Measurements from ENCODE around the gene AK9.
"Not testable (repeated sequence)": the region's sequence is repeated elsewhere in the genome, so short reads cannot be mapped to it uniquely, and the experiment has no call there.

AK9 gene

GRCh38 chr6:109623288-109623687 is 67.7 kb downstream of the AK9 start:
- DNase-seq (ENCODE audit: low spot score): no peak

- DNase-seq (ENCODE audit: low spot score): no peak
Measured at GRCh38 chr6:109612268-109612667, 78.7 kb downstream of the AK9 start.

- DNase-seq (ENCODE audit: low spot score): no peak
Measured at GRCh38 chr6:109611502-109611901, 79.5 kb downstream of the AK9 start.

- DNase-seq (ENCODE audit: low spot score): no peak
Measured at GRCh38 chr6:109610590-109610989, 80.4 kb downstream of the AK9 start.

- no peak for DNase-seq (ENCODE audit: low spot score)
Measured at GRCh38 chr6:109609737-109610136, 81.3 kb downstream of the AK9 start.

GRCh38 chr6:109606359-109606758 is 84.6 kb downstream of the AK9 start:
- DNase-seq (ENCODE audit: low spot score): no peak

GRCh38 chr6:109595998-109596397 is 95.0 kb downstream of the AK9 start:
- DNase-seq (ENCODE audit: low spot score): no peak

GRCh38 chr6:109580519-109580918 is 110.5 kb downstream of the AK9 start:
- no peak for DNase-seq (ENCODE audit: low spot score)

- no peak for DNase-seq (ENCODE audit: low spot score)
Measured at GRCh38 chr6:109579361-109579760, 111.6 kb downstream of the AK9 start.

- not testable (repeated sequence) for DNase-seq (ENCODE audit: low spot score)
Measured at GRCh38 chr6:109569901-109570300, 121.1 kb downstream of the AK9 start.

- no peak for DNase-seq (ENCODE audit: low spot score)
Measured at GRCh38 chr6:109561844-109562243, 129.2 kb downstream of the AK9 start.

- no peak for DNase-seq (ENCODE audit: low spot score)
Measured at GRCh38 chr6:109531446-109531845, 159.6 kb downstream of the AK9 start.

- peak; percentile 17 for DNase-seq (ENCODE audit: low spot score)
Measured at GRCh38 chr6:109527989-109528388, 163.0 kb downstream of the AK9 start.

GRCh38 chr6:109526905-109527628 is 163.9 kb downstream of the AK9 start:
- DNase-seq (ENCODE audit: low spot score): peak; percentile 42

GRCh38 chr6:109524129-109524528 is 166.9 kb downstream of the AK9 start:
- DNase-seq (ENCODE audit: low spot score): no peak

GRCh38 chr6:109523478-109523877 is 167.5 kb downstream of the AK9 start:
- DNase-seq (ENCODE audit: low spot score): no peak

- DNase-seq (ENCODE audit: low spot score): no peak
Measured at GRCh38 chr6:109521080-109521479, 169.9 kb downstream of the AK9 start.

GRCh38 chr6:109519647-109520046 is 171.4 kb downstream of the AK9 start:
- not testable (repeated sequence) for DNase-seq (ENCODE audit: low spot score)

GRCh38 chr6:109516929-109517328 is 174.1 kb downstream of the AK9 start:
- no peak for DNase-seq (ENCODE audit: low spot score)

- no peak for DNase-seq (ENCODE audit: low spot score)
Measured at GRCh38 chr6:109515781-109516409, 175.1 kb downstream of the AK9 start.

- no peak for DNase-seq (ENCODE audit: low spot score)
Measured at GRCh38 chr6:109514946-109515345, 176.1 kb downstream of the AK9 start.

GRCh38 chr6:109513571-109514071 is 177.4 kb downstream of the AK9 start:
- DNase-seq (ENCODE audit: low spot score): no peak

GRCh38 chr6:109512271-109512817 is 178.7 kb downstream of the AK9 start:
- no peak for DNase-seq (ENCODE audit: low spot score)
